Measurements from ENCODE around the gene DUSP28.

- TF ChIP-seq CTCF (IDR thresholded peaks at IDR 0.05; ENCODE audit: low read length): no peak
- TF ChIP-seq EZH2 (IDR thresholded peaks at IDR 0.05; ENCODE audit: borderline replicate concordance, low read length): no peak
These were observed 48.6 kb upstream of the DUSP28 start for GRCh38 chr2:240511351-240512108.

All from OCI-LY1 (cell line).